HEK293T (cell line): ENCODE results near the gene C2CD3.
"Not testable (repeated sequence)": the region's sequence is repeated elsewhere in the genome, so short reads cannot be mapped to it uniquely, and the experiment has no call there.

Source experiments
- CTCF ChIA-PET: fragments of 350-600 bp; formaldehyde crosslinking; extraction: SDS; loops from one replicate; lab custom pipeline; 2021; ENCODE audit warnings: antibody characterized with exemption, inconsistent platforms; lab: Yijun Ruan, JAX
- POLR2A ChIA-PET: fragments of 350-600 bp; formaldehyde crosslinking; extraction: SDS; loops from one replicate; lab custom pipeline; 2020; ENCODE audit warnings: antibody characterized with exemption, inconsistent platforms; lab: Yijun Ruan, JAX
- DNase-seq: peaks from one replicate; pipeline ENCODE4 v3.0.0; 2012; ENCODE audit warnings: mixed read lengths; ENCODE audit errors: extremely low spot score
- ARNT ChIP-seq: fragments of 450-650 bp; IDR thresholded peaks from 2 replicates; pipeline ENCODE4 v1.6.1; 2017; ENCODE audit warnings: mild to moderate bottlenecking
- BHLHE40 ChIP-seq: fragments of 450-650 bp; IDR thresholded peaks from 2 replicates; pipeline ENCODE4 v1.6.1; 2016; ENCODE audit warnings: mild to moderate bottlenecking, moderate library complexity, borderline replicate concordance
- CTBP1 ChIP-seq: fragments of 450-650 bp; IDR thresholded peaks from 2 replicates; pipeline ENCODE4 v1.6.1; 2016; ENCODE audit warnings: borderline replicate concordance
- ELF4 ChIP-seq: fragments of 450-650 bp; IDR thresholded peaks from 2 replicates; pipeline ENCODE4 v1.6.1; 2017; ENCODE audit warnings: antibody characterized with exemption
- FOXA1 ChIP-seq: fragments of 450-650 bp; IDR thresholded peaks from 2 replicates; pipeline ENCODE4 v1.6.1; 2016; ENCODE audit warnings: mild to moderate bottlenecking
- FOXK2 ChIP-seq: fragments of 450-650 bp; IDR thresholded peaks from 2 replicates; pipeline ENCODE4 v1.6.1; 2016; ENCODE audit warnings: mild to moderate bottlenecking
- FOXM1 ChIP-seq: fragments of 450-650 bp; IDR thresholded peaks from 2 replicates; pipeline ENCODE4 v1.6.1; 2017; ENCODE audit warnings: mild to moderate bottlenecking, borderline replicate concordance
- HDGF ChIP-seq: fragments of 450-650 bp; IDR thresholded peaks from 2 replicates; pipeline ENCODE4 v1.6.1; 2017; ENCODE audit warnings: antibody characterized with exemption, borderline replicate concordance
- L3MBTL2 ChIP-seq: fragments of 450-650 bp; conservative IDR thresholded peaks from 2 replicates; pipeline ENCODE4 v1.6.1; 2016; ENCODE audit warnings: mild to moderate bottlenecking
- LEF1 ChIP-seq: fragments of 450-650 bp; IDR thresholded peaks from 2 replicates; pipeline ENCODE4 v1.6.1; 2017; ENCODE audit warnings: mild to moderate bottlenecking, borderline replicate concordance
- NFRKB ChIP-seq: fragments of 450-650 bp; IDR thresholded peaks from 2 replicates; pipeline ENCODE4 v1.6.1; 2016; ENCODE audit warnings: mild to moderate bottlenecking, moderate library complexity
- PKNOX1 ChIP-seq: fragments of 450-650 bp; IDR thresholded peaks from 2 replicates; pipeline ENCODE4 v1.6.1; 2016
- SP1 ChIP-seq: fragments of 450-650 bp; IDR thresholded peaks from 2 replicates; pipeline ENCODE4 v1.6.1; 2017
- SUZ12 ChIP-seq: fragments of 450-650 bp; IDR thresholded peaks from 2 replicates; pipeline ENCODE4 v1.6.1; 2016; ENCODE audit warnings: mild to moderate bottlenecking
- TARDBP ChIP-seq: fragments of 450-650 bp; IDR thresholded peaks from 2 replicates; pipeline ENCODE4 v1.6.1; 2016
- ZNF384 ChIP-seq: fragments of 450-650 bp; IDR thresholded peaks from 2 replicates; pipeline ENCODE4 v1.6.1; 2016

C2CD3 gene

GRCh38 chr11:74133436-74133835 is 37.4 kb downstream of the C2CD3 start:
- TF ChIP-seq L3MBTL2 (no peak), ARNT (no peak), BHLHE40 (no peak), CTBP1 (no peak), ZNF384 (no peak), FOXA1 (no peak), FOXK2 (no peak), NFRKB (no peak), HDGF (no peak)
- DNase-seq = no peak
- ChIA-PET POLR2A (no interaction called here), CTCF (no interaction called here)

GRCh38 chr11:74132833-74133232 is 38.0 kb downstream of the C2CD3 start:
- TF ChIP-seq PKNOX1 (no peak), NFRKB (no peak), LEF1 (no peak), CTBP1 (no peak), FOXM1 (no peak), FOXA1 (no peak), TARDBP (no peak), FOXK2 (no peak), BHLHE40 (no peak), SUZ12 (no peak), SP1 (no peak)
- CTCF ChIA-PET = no interaction called here
- DNase-seq = no peak
- POLR2A ChIA-PET = no interaction called here

- CTCF ChIA-PET, POLR2A ChIA-PET, DNase-seq: not testable (repeated sequence)
Measured at GRCh38 chr11:74129121-74129520, 41.7 kb downstream of the C2CD3 start.

GRCh38 chr11:74123008-74123448 is 47.8 kb downstream of the C2CD3 start:
- TF ChIP-seq FOXA1 (no peak), FOXK2 (no peak), LEF1 (no peak), ELF4 (no peak), TARDBP (no peak), ARNT (no peak), SP1 (no peak), HDGF (no peak), BHLHE40 (no peak), CTBP1 (no peak), PKNOX1 (no peak), L3MBTL2 (no peak), FOXM1 (no peak), NFRKB (no peak)
- ChIA-PET CTCF (no interaction called here), POLR2A (no interaction called here)
- no peak for DNase-seq

GRCh38 chr11:74121804-74122203 is 49.0 kb downstream of the C2CD3 start:
- no peak for DNase-seq
- POLR2A ChIA-PET = no interaction called here
- TF ChIP-seq ZNF384 (no peak), FOXK2 (no peak)
- CTCF ChIA-PET = no interaction called here

- CTCF ChIA-PET, DNase-seq, POLR2A ChIA-PET: not testable (repeated sequence)
Measured at GRCh38 chr11:74120260-74121035, 50.4 kb downstream of the C2CD3 start.

GRCh38 chr11:74116719-74117118 is 54.1 kb downstream of the C2CD3 start:
- ChIA-PET CTCF (no interaction called here), POLR2A (no interaction called here)
- no peak for DNase-seq

More at GRCh38 chr11:74116719-74117118, 54.1 kb downstream of the C2CD3 start:
- TF ChIP-seq BHLHE40 = no peak
- no peak for TF ChIP-seq SUZ12
- no peak for TF ChIP-seq L3MBTL2
- no peak for TF ChIP-seq CTBP1
- no peak for TF ChIP-seq PKNOX1
- TF ChIP-seq LEF1 = no peak
- TF ChIP-seq FOXM1 = no peak
- TF ChIP-seq FOXA1 = no peak
- TF ChIP-seq SP1 = no peak
- no peak for TF ChIP-seq ARNT
- TF ChIP-seq HDGF = no peak
- no peak for TF ChIP-seq NFRKB
- TF ChIP-seq ELF4 = no peak
- no peak for TF ChIP-seq ZNF384
- no peak for TF ChIP-seq FOXK2
- no peak for TF ChIP-seq TARDBP
